Stimulated activated CD4-positive, alpha-beta T cell treated with anti-CD3 and anti-CD28 coated beads, TNF-alpha, amount 100 ng/mL, for 4 hours (primary cell): ENCODE results near the gene FA2H.
"Not testable (repeated sequence)": the region's sequence is repeated elsewhere in the genome, so short reads cannot be mapped to it uniquely, and the experiment has no call there.

Experiments
- DNase-seq, 3 experiments: peaks; one replicate each; pipeline ENCODE4 v3.0.0-alpha.2; 2020; ENCODE audit warnings: low read depth in 3 of 3

FA2H gene

GRCh38 chr16:74774223-74775139 lies at the start of gene FA2H:
TSS of gene FA2H (minus strand) at chr16:74774820. CDS start at chr16:74774755, 65 bp downstream.
- peak; percentile 30 to 37 (median 34) for DNase-seq

- no peak for DNase-seq
Observed at GRCh38 chr16:74817851-74818250, 43.2 kb upstream of the FA2H start.

GRCh38 chr16:74813109-74813641 lies 38.6 kb upstream of the FA2H start:
- DNase-seq: peak; percentile 48 to 54 (median 51)

- no peak for DNase-seq
Observed at GRCh38 chr16:74811911-74812310, 37.3 kb upstream of the FA2H start.

GRCh38 chr16:74811216-74811615 lies 36.6 kb upstream of the FA2H start:
- DNase-seq: not testable (repeated sequence)

GRCh38 chr16:74807052-74807646 lies 32.5 kb upstream of the FA2H start:
- DNase-seq: no peak

GRCh38 chr16:74800216-74800871 lies 25.7 kb upstream of the FA2H start:
- no peak for DNase-seq

GRCh38 chr16:74797414-74797813 lies 22.8 kb upstream of the FA2H start:
- DNase-seq: no peak

- no peak for DNase-seq
Observed at GRCh38 chr16:74795104-74795503, 20.5 kb upstream of the FA2H start.

- no peak for DNase-seq
Observed at GRCh38 chr16:74794668-74795067, 20.0 kb upstream of the FA2H start.

GRCh38 chr16:74793571-74793970 lies 19.0 kb upstream of the FA2H start:
- no peak for DNase-seq

- no peak for DNase-seq
Observed at GRCh38 chr16:74792225-74792624, 17.6 kb upstream of the FA2H start.

GRCh38 chr16:74791749-74792148 lies 17.1 kb upstream of the FA2H start:
- not testable (repeated sequence) for DNase-seq

GRCh38 chr16:74788108-74788507 lies 13.5 kb upstream of the FA2H start:
- no peak for DNase-seq

GRCh38 chr16:74785031-74785430 lies 10.4 kb upstream of the FA2H start:
- DNase-seq: no peak

GRCh38 chr16:74778646-74779045 lies 4.0 kb upstream of the FA2H start:
- no peak for DNase-seq

GRCh38 chr16:74776926-74777325 lies 2.3 kb upstream of the FA2H start:
- no peak for DNase-seq

GRCh38 chr16:74775255-74775654 lies 635 bp upstream of the FA2H start:
- DNase-seq: no peak

- no peak for DNase-seq
Observed at GRCh38 chr16:74773446-74774222, 986 bp downstream of the FA2H start.

- no peak for DNase-seq
Observed at GRCh38 chr16:74771656-74772315, 2.8 kb downstream of the FA2H start.
